A549 treated with AZD9567 at 1 μM for 4 hours (cell line): Measurements from ENCODE around the gene PAX4. TPM values are rescaled to one million over a fixed set of nuclear protein-coding genes. Genes with fewer than 3 reads are reported as not detected.

Experiments
- total RNA-seq: library from RNA; stranded (reverse); fragments of 200-300 nt; extraction: Qiagen RNA extraction; gene quantifications from 5 replicates; pipeline ENCODE4 v1.2.3, GENCODE V29; 2022; ENCODE audit not compliant: insufficient read depth

PAX4 gene
- not detected in 5 replicates for total RNA-seq

GRCh38 chr7:127618042-127618441 lies at the start of gene PAX4:
Gene PAX4 (minus strand): TSS chr7:127618142. CDS start chr7:127615928, 2,214 bp downstream.

GRCh38 chr7:127651556-127652332 lies 33.8 kb upstream of the PAX4 start, which contains the start of gene SND1:
Gene SND1 (plus strand): TSS chr7:127652194. CDS start chr7:127652374, 180 bp downstream.

GRCh38 chr7:127588019-127588696 lies 29.8 kb downstream of the PAX4 start, which contains the start of gene ARF5:
Gene ARF5 (plus strand): TSS chr7:127588411. CDS start chr7:127588499, 88 bp downstream.

GRCh38 chr7:127585044-127585953 lies 32.6 kb downstream of the PAX4 start, which contains the start of gene GCC1:
Gene GCC1 (minus strand): TSS chr7:127585596. CDS start chr7:127585182, 414 bp downstream.

Other genes with a start within 250 kb of the PAX4 start
- 9.9 to 12.7 TPM (median 11.1 TPM) in 5 replicates for gene ZNF800, start 225.4 kb downstream of the PAX4 start, total RNA-seq
- gene GCC1, start 32.5 kb downstream of the PAX4 start, total RNA-seq: 14.6 to 17.3 TPM (median 14.9 TPM) in 5 replicates
- gene ARF5, start 29.7 kb downstream of the PAX4 start, total RNA-seq: 151 to 212 TPM (median 164 TPM) in 5 replicates
- gene FSCN3, start 24.4 kb downstream of the PAX4 start, total RNA-seq: 0.14 to 0.28 TPM (median 0.21 TPM) in 3 of 5 replicates, not detected in the others
- gene SND1, start 34.1 kb upstream of the PAX4 start, total RNA-seq: 98.0 to 111 TPM (median 103 TPM) in 5 replicates